ENCODE results near the gene PLXNA3.

Gene PLXNA3

DNA sequence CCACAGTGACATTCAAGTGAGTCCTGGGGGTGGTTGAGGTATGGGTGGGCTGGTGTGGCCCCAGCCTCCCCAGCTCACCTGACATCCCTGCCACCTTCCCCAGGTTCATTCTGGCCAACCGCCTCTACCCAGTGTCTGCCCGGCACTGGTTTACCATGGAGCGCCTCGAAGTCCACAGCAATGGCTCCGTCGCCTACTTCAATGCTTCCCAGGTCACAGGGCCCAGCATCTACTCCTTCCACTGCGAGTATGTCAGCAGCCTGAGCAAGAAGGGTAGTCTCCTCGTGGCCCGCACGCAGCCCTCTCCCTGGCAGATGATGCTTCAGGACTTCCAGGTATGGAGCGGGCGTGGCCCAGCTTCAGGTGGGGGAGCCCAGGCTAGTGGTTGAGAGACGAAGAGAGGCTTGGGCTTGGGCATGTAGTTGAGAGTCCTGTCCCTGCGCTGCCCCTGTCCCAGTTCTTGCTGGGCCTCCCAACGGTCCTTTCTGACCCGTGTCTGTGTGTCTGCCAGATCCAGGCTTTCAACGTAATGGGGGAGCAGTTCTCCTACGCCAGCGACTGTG is 22.8 kb upstream of the PLXNA3 start:
- no peak overlapping the region for H3K14ac ChIP-seq (ENCODE audit: low read length in 2 of 2)
- H2BK5ac ChIP-seq (ENCODE audit: low read depth, low read length, poor library complexity, severe bottlenecking) = no peak overlapping the region
- no peak overlapping the region for H3K27ac ChIP-seq (ENCODE audit: low read length, poor library complexity, severe bottlenecking)
- H3K4me1 ChIP-seq (ENCODE audit: control insufficient read depth, insufficient read depth, low read depth, low read length) = peaks cover 28% of the 10 kb centered on the region
- no peak overlapping the region for H3K4ac ChIP-seq (ENCODE audit: low read depth in 1 of 2, low read length in 2 of 2)
- H2BK15ac ChIP-seq (ENCODE audit: low read depth, poor library complexity, severe bottlenecking) = no peak overlapping the region
- WGBS = 95% methylated on average over 19 of the region's 19 CpGs
- no peak overlapping the region for H3K4me3 ChIP-seq (ENCODE audit: insufficient read depth in 1 of 2, low read depth in 1 of 2, low read length in 2 of 2)
- H3K4me2 ChIP-seq (ENCODE audit: low read length, poor library complexity, severe bottlenecking) = no peak overlapping the region
- H4K8ac ChIP-seq (ENCODE audit: low read length) = no peak overlapping the region
- H3K23ac ChIP-seq (ENCODE audit: low read length in 2 of 2) = no peak overlapping the region
- H3K9ac ChIP-seq (ENCODE audit: low read length) = no peak overlapping the region
- H3K9me3 ChIP-seq (ENCODE audit: control insufficient read depth, low read length) = no peaks in the 10 kb centered on the region
- H2AK5ac ChIP-seq (ENCODE audit: low read length, severe bottlenecking) = no peak overlapping the region
- no peak for DNase-seq
- H4K91ac ChIP-seq (ENCODE audit: low read length) = no peak overlapping the region
- H3K36me3 ChIP-seq (ENCODE audit: control insufficient read depth in 1 of 2, insufficient read depth in 2 of 2, low read depth in 1 of 2, low read length in 2 of 2) = peaks cover 46 to 70% of the 10 kb centered on the region in 2 experiments
- H3K79me1 ChIP-seq (replicated peaks; ENCODE audit: low read length, poor library complexity, severe bottlenecking) = peaks cover 10% of the 10 kb centered on the region
- no peak overlapping the region for H2AFZ ChIP-seq (ENCODE audit: low read depth, low read length)
- H3K18ac ChIP-seq (ENCODE audit: low read depth in 1 of 2, low read length in 2 of 2) = no peak overlapping the region
- no peak overlapping the region for H2BK120ac ChIP-seq (ENCODE audit: low read depth, low read length)
- peaks cover 0 to 3% of the 10 kb centered on the region in 2 experiments for H3K27me3 ChIP-seq (ENCODE audit: control insufficient read depth in 1 of 2, insufficient read depth in 1 of 2, low read length in 2 of 2)
- H2BK12ac ChIP-seq (ENCODE audit: low read length in 2 of 2) = no peak overlapping the region

DNA sequence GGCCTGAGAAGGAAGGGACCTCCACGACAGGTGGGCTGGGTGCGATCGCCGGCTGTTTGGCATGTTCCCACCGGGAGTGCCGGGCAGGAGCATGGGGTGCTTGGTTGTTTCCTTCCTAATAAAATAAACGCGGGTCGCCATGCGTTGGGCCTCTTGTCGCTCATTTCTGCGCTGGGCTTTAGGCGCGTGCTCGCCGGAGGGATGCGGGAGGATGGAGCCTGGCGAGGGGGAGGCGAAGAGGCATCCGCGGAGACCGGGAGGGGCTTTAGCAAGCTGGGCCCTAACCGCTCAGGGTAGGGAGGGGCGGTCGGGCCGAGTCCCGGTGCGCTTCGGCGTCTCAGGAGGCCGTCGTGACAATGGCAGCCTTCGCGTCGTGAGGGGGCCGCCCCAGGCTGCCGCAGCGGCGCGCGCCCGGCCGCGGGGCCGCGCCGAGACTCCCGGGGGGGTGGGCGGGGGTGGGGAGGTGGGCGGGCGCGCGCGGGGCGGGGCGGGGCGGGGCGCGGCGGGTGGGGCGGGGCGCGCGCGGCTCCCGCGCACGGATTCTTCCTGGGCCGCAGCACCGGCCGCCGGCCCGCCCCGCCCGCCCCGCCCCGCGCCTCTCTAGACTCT is 21.6 kb upstream of the PLXNA3 start:
- Histone ChIP-seq H3K23ac (ENCODE audit: low read length in 2 of 2) (no peak overlapping the region), H2AK5ac (ENCODE audit: low read length, severe bottlenecking) (no peak overlapping the region), H2BK12ac (ENCODE audit: low read length in 2 of 2) (peak overlapping the region in 1 of 2 experiments; percentile 31), H2BK15ac (ENCODE audit: low read depth, poor library complexity, severe bottlenecking) (peak overlapping the region; percentile 69), H2BK120ac (ENCODE audit: low read depth, low read length) (peak overlapping the region; percentile 100), H4K91ac (ENCODE audit: low read length) (peak overlapping the region; percentile 95), H2AFZ (ENCODE audit: low read depth, low read length) (no peak overlapping the region), H3K4me2 (ENCODE audit: low read length, poor library complexity, severe bottlenecking) (peak overlapping the region; percentile 49), H4K8ac (ENCODE audit: low read length) (no peak overlapping the region), H3K9me3 (ENCODE audit: control insufficient read depth, low read length) (no peaks in the 10 kb centered on the region), H3K27ac (ENCODE audit: low read length, poor library complexity, severe bottlenecking) (no peak overlapping the region), H3K18ac (ENCODE audit: low read depth in 1 of 2, low read length in 2 of 2) (peak overlapping the region; percentile 86 to 97), H3K9ac (ENCODE audit: low read length) (peak overlapping the region; percentile 82), H3K14ac (ENCODE audit: low read length in 2 of 2) (no peak overlapping the region), H3K4me1 (ENCODE audit: control insufficient read depth, insufficient read depth, low read depth, low read length) (peaks cover 22% of the 10 kb centered on the region), H2BK5ac (ENCODE audit: low read depth, low read length, poor library complexity, severe bottlenecking) (peak overlapping the region; percentile 99), H3K4me3 (ENCODE audit: insufficient read depth in 1 of 2, low read depth in 1 of 2, low read length in 2 of 2) (peak overlapping the region; percentile 61 to 78), H3K27me3 (ENCODE audit: control insufficient read depth in 1 of 2, insufficient read depth in 1 of 2, low read length in 2 of 2) (no peaks in the 10 kb centered on the region), H3K36me3 (ENCODE audit: control insufficient read depth in 1 of 2, insufficient read depth in 2 of 2, low read depth in 1 of 2, low read length in 2 of 2) (peaks cover 44 to 74% of the 10 kb centered on the region in 2 experiments), H3K4ac (ENCODE audit: low read depth in 1 of 2, low read length in 2 of 2) (peak overlapping the region in 1 of 2 experiments; percentile 92), H3K79me1 (replicated peaks; ENCODE audit: low read length, poor library complexity, severe bottlenecking) (peaks cover 8% of the 10 kb centered on the region)
- 18% methylated on average over 17 of the region's 78 CpGs for WGBS
- DNase-seq = no peak

DNA sequence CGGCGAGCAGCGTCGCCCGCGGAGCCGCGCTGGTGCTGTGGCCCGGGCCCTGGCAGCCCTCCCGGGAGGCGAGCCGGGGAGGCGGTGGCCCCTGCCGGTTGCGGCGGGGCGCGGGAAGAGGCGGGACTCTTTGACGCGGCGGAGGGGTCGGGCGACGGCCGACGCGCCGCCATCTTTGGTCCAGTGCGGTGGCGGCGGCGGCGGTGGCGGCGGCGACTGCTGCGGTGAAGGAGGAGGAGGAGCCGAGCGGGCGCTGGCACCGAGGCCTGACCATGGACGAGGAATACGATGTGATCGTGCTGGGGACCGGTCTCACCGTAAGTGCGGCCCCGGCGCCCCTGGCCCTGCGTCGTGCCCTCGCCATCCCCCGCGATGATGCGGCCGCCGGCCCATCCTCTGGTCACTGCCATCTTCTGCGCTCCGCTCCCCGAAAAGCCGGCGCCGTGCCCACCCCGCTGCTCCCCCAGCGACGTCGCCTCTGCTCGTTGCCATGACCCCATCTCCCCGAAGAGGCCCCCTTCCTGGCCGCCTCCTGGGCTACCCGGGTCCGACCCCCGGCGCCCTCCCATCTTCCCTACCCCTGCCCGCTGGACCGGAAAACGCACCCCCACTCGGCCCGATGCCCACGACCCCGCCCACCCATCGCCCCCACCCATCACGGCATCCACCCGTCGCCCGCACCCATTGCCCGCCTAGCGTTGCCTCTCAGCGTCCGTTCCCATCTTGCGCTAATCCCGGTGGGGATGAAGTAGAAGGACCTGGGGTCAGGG is 20.9 kb upstream of the PLXNA3 start, which contains the start of gene GDI1:
GDI1 (plus strand) TSS at position 172 of the 770 bp plus-strand sequence; CDS start at position 273, 101 bp downstream.
- peak; percentile 62 for DNase-seq
- Histone ChIP-seq H2AFZ (ENCODE audit: low read depth, low read length) (no peak within 1 kb of the TSS), H3K14ac (ENCODE audit: low read length in 2 of 2) (peak within 1 kb of the TSS in 1 of 2 experiments; percentile 98), H3K9me3 (ENCODE audit: control insufficient read depth, low read length) (no peaks in the 10 kb centered on the region), H3K4me2 (ENCODE audit: low read length, poor library complexity, severe bottlenecking) (peak within 1 kb of the TSS; percentile 78), H3K36me3 (ENCODE audit: control insufficient read depth in 1 of 2, insufficient read depth in 2 of 2, low read depth in 1 of 2, low read length in 2 of 2) (peaks cover 44 to 74% of the 10 kb centered on the region in 2 experiments), H3K27ac (ENCODE audit: low read length, poor library complexity, severe bottlenecking) (peak within 1 kb of the TSS; percentile 43), H2BK5ac (ENCODE audit: low read depth, low read length, poor library complexity, severe bottlenecking) (peak within 1 kb of the TSS; percentile 99), H3K18ac (ENCODE audit: low read depth in 1 of 2, low read length in 2 of 2) (peak within 1 kb of the TSS; percentile 86 to 97), H2AK5ac (ENCODE audit: low read length, severe bottlenecking) (peak within 1 kb of the TSS; percentile 69), H3K23ac (ENCODE audit: low read length in 2 of 2) (peak within 1 kb of the TSS in 1 of 2 experiments; percentile 84), H2BK15ac (ENCODE audit: low read depth, poor library complexity, severe bottlenecking) (peak within 1 kb of the TSS; percentile 69), H2BK12ac (ENCODE audit: low read length in 2 of 2) (peak within 1 kb of the TSS in 1 of 2 experiments; percentile 31), H3K4me1 (ENCODE audit: control insufficient read depth, insufficient read depth, low read depth, low read length) (peaks cover 21% of the 10 kb centered on the region), H4K91ac (ENCODE audit: low read length) (peak within 1 kb of the TSS; percentile 95), H3K27me3 (ENCODE audit: control insufficient read depth in 1 of 2, insufficient read depth in 1 of 2, low read length in 2 of 2) (no peaks in the 10 kb centered on the region), H3K79me1 (replicated peaks; ENCODE audit: low read length, poor library complexity, severe bottlenecking) (peaks cover 5% of the 10 kb centered on the region), H4K8ac (ENCODE audit: low read length) (peak within 1 kb of the TSS; percentile 72), H3K4ac (ENCODE audit: low read depth in 1 of 2, low read length in 2 of 2) (peak within 1 kb of the TSS; percentile 51 to 92), H3K9ac (ENCODE audit: low read length) (peak within 1 kb of the TSS; percentile 82), H3K4me3 (ENCODE audit: insufficient read depth in 1 of 2, low read depth in 1 of 2, low read length in 2 of 2) (peak within 1 kb of the TSS; percentile 78 to 83), H2BK120ac (ENCODE audit: low read depth, low read length) (peak within 1 kb of the TSS; percentile 100)
- WGBS = 2% methylated on average over 17 of the region's 93 CpGs

All from mesenchymal stem cell (in vitro differentiated cells and primary cell).